ENCODE results near the gene IKZF4.
"Not testable (repeated sequence)": the region's sequence is repeated elsewhere in the genome, so short reads cannot be mapped to it uniquely, and the experiment has no call there.

IKZF4 gene

DNA sequence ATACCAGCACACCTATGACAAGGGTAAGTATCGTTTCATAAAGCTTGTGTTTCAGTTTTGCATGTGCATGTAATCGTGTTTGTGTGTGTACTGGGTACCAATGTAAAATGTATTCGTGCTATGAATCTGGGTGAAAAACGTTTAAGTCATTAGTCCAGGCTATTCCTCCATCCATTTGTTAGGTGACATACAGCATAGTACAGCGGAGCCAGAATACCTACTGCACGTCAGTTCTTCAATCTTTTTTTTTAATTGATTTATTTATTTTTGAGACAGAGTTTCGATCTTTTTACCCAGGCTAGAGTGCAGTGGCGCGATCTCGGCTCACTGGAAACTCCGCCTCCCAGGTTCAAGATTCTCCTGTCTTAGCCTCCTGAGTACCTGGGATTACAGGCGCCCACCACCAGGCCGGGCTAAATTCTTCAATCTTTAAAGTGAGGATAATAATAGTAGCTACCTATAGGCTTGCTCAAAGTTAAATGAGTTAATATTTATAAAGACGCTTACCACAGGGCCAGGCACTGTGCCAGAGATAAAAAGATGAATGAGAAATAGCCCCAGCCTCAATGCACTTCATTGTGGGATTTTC is 20.2 kb downstream of the IKZF4 start:
- no peak for DNase-seq

DNA sequence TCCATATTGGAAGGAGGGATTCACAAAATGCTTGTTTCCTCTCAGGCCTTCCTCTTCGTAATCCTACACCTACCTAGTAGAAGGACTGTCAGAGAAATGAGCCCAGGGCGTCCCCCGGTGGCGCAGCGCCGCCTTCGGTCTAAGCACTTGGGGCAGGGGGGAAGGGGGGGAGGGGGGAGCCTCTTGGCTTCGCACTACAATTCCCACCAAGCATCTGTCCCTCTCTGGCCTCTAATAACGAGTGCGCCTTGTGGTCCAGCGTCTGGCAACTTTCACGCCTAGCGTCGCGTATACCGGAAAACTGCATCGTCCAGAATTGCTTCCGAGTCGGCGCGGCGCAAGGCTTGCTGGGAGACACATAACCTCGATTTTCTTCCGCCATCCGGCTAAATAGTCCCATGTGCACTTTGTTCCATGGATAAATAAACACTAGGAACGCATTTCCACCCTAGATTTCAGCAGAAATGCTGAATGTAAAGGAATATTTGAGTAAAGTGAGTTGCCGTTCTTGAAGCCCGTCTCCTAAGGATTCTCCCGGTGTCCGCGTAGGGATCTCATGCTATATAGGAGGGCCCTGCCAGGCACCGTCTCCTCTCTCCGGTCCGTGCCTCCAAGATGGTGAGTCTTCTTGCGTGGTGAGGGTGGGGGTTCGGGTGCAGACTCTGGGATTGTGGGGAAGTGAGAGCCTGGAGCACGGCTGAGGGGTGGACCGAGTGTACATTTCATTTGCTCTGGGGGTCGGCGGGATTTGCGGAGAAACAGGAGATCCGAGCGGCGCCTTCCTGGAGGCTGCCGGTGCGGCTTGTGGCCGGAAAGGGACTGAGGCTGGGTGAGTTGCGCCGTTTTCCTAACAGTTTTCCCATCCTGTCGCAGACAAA is 20.9 kb downstream of the IKZF4 start, which contains the start of gene RPS26:
TSS of gene RPS26 (plus strand) at position 367 of the 878 bp plus-strand sequence. CDS start at position 616, 249 bp downstream.
- DNase-seq = peak; percentile 73 to 100 (median 90)

GRCh38 chr12:56042430-56042813 is 21.6 kb downstream of the IKZF4 start:
- not testable (repeated sequence) for DNase-seq

DNA sequence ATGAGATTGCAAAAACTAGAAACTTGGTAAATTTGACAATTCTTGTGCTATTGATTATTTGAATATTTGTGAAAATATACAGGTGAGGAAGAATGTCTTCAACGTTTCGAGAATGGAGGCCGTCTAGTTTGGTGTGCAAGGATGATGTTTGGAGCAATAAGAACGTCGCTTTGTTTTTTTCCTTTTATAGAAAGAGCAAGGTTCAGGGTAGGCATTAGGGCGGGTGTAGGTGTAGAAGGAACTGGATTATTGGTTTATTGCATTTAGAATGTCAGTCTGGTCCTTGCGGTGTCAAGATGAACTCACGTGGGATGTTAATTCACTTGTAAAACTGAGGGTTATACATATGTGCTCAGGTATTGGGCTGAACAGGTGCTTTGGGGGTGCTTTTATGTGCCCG is 22.0 kb downstream of the IKZF4 start:
- DNase-seq = no peak

- DNase-seq = no peak
These were observed 25.4 kb downstream of the IKZF4 start for GRCh38 chr12:56046027-56046780.

GRCh38 chr12:56053407-56053893 is 32.6 kb downstream of the IKZF4 start:
- no peak for DNase-seq

- not testable (repeated sequence) for DNase-seq
These were observed 39.1 kb downstream of the IKZF4 start for GRCh38 chr12:56059964-56060363.

DNA sequence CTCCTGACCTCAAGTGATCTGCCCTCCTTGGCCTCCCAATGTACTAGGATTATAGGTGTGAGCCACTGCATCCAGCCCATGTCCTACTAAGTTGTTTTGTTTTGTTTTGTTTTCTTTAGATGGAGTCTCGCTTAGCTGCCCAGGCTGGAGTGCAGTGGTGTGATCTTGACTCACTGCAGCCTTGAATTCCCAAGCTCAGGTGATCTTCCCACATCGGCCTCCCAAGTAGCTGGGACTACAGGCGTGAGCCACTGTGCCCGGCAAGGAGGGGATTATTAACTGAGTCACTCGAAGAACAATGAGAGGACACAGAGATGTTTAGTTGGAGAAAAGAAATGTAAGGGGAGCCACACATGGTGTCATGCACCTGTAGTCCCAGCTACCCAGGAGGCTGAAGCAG is 41.1 kb downstream of the IKZF4 start:
- no peak for DNase-seq

- no peak for DNase-seq
These were observed 42.2 kb downstream of the IKZF4 start for GRCh38 chr12:56062996-56063395.

GRCh38 chr12:56071648-56072047 is 50.8 kb downstream of the IKZF4 start:
- DNase-seq = no peak

GRCh38 chr12:56074396-56074795 is 53.6 kb downstream of the IKZF4 start:
- DNase-seq = no peak

DNA sequence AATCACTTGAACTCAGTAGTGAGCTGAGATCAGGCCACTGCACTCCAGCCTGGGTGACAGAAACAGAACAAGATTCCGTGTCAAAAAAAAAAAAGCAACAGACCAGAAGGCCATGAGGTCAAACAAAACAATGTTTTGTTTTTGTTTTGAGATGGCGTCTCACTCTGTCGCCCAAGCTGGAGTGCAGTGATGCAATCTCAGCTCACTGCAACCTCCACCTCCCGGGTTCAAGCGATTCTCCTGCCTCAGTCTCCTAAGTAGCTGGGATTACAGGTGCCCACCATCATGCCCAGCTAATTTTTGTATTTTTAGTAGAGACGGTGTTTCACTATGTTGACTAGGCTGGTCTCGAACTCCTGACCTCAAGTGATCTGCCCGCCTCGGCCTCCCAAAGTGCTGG is 57.1 kb downstream of the IKZF4 start:
- DNase-seq = not testable (repeated sequence)

- DNase-seq = no peak
These were observed 57.6 kb downstream of the IKZF4 start for GRCh38 chr12:56078427-56078826.

DNA sequence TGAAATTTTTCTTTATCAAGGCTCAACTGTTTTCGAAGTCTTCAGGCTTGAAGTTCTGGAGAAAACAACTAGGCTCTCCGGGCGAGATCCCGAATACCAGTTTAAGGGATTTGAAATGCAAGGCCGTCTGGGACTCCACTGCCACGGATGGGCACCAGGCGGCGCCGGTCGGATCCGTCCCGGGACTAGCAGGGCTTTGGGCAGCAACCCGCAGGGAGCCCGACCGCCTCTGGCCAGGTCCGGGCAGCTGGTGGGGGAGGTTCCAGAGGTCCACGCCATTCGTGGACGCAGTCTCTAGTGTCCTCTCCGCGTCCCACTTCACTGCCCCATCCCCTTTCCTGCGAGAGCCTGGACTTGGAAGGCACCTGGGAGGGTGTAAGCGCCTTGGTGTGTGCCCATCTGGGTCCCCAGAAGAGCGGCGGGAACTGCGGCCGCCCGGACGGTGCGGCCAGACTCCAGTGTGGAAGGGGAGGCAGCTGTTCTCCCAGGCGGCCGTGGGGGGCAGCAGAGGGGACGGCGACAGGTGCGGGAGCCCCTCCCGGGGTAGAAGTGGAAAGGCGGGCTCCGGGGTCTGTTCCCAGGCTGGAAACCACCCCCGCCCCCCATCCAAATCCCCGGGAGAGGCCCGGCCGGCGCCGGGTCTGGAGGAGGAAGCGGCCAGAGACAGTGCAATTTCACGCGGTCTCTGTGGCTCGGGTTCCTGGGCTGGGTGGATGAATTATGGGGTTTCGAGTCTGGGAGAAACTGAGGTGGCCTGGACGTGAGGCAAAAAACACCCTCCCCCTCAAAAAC is 58.3 kb downstream of the IKZF4 start:
- DNase-seq = peak; percentile 21 to 44 (median 35)

GRCh38 chr12:56079723-56080555 is 59.1 kb downstream of the IKZF4 start, which contains the start of gene ERBB3:
ERBB3 (plus strand) TSS chr12:56080165; CDS start chr12:56080301, 136 bp downstream.
- DNase-seq = peak in 4 of 5 experiments; percentile 45 to 66 (median 50)

DNA sequence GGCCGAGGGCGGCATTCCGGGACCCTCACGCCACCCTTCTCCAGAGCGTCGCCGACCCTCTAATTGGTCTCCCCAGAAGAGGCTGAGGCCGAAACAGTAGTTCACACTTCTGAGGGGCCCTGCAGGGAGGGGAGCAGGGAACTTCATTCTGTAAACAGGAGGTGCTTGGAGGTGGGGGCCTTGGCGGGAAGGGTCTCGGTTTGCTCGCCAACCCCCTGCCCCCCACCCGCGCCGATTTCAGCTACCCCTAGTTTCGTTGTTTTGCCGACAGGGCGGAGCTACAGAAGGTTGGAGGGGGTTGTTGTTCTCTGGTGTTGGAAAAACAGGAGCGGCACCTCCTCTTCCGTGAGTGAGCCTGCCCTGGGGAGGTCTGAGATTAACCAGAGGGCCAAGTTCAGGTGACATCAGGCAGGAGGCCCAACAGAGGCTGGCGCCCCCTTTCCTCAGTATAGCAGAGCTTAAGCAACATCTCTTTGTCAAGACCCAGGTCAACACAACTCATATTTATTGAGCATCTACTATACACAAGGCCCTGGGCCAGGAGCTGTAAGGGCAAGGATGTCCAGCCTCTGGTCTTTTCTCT is 59.8 kb downstream of the IKZF4 start:
- DNase-seq = no peak

DNA sequence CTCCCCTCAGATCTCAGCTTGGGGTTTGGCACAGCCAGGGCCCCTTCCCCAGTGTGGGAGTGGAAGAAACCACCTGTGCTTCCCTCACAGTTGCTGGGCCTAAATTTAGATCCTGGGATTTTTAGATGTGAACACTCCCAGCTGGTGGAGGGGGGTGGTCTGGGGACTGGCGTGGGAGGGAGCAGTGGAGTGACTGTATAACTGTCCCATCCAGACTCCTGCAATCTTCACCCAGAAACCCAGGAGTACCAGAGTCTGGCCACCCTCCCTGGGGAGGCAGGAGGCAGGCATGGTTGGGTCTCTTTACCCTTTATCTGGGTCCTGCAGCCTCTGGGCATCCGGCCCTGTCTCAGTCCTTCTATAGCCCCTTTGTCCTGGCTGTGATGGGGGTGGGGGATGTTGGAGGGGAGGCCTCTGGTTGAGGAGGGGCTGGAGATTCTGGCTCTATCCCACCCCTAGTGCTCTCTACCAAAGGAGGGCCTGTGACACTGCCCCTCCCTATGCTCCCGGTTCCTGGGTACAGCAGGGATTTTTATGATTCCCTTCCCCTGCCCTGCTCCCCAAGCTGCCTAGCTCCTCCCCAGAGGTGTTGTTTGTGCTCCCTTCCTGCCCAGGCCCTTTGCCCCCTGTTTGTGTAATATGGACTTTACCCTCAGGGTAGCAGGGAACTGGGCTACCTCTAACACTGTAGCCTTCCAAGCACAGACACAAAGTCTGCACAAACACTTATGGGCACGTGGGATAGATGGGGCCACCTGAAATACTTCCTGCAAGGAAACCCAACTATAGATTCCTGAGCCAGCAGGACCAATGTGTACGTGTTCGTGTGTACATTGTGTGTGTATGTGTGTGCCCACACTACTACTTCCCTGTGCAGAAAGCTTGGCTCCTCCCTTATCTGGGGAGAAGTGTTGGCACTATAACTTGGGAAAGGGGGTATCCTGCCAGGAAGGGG is 60.8 kb downstream of the IKZF4 start:
- no peak for DNase-seq

GRCh38 chr12:56082382-56082781 is 61.5 kb downstream of the IKZF4 start:
- DNase-seq = no peak

- no peak for DNase-seq
These were observed 62.1 kb downstream of the IKZF4 start for GRCh38 chr12:56082967-56083366.
